ENCODE results near the gene TRIM13. TPM values are rescaled to one million over a fixed set of nuclear protein-coding genes. Genes with fewer than 3 reads are reported as not detected.

Gene TRIM13
- total RNA-seq, 1 experiment from 2014 or later, result 13.7 TPM

DNA sequence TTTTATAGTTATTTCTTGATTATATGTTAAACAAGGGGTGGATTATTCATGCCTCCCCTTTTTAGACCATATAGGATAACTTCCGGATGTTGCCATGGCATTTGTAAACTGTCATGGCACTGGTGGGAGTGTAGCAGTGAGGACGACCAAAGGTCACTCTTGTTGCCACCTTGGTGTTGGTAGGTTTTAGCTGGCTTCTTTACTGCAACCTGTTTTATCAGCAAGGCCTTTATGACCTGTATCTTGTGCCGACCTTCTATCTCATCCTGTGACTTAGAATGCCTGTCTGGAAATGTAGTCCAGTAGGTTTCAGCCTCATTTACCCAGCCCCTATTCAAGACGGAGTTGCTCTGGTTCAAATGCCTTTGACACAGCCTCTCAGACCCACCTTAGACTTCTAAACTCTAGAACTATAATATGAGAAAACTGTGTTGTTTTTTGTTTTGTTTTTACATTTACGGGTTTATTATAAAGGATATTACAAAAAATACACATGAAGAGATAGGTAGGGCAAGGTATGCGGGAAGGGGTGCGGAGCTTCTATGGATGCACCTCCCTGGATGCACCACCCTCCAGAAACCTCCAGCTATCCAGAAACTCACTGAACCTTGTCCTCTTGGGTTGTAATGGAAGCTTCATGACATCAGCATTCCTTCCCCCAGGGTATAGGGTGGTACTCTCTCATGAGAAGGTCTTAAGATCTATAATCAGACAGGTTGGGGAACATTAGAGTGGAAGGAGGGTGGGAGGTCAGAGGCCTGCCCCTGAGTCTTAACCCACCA lies 44.9 kb upstream of the TRIM13 start:
- no peak overlapping the region for H3K9ac ChIP-seq (ENCODE audit: low read length)
- no peaks in the 10 kb centered on the region for H3K27me3 ChIP-seq (ENCODE audit: low read length)
- no peaks in the 10 kb centered on the region for H3K9me3 ChIP-seq (ENCODE audit: low read length)
- TF ChIP-seq EZH2phosphoT487 (IDR thresholded peaks at IDR 0.05; ENCODE audit: borderline replicate concordance, low read length), result no peak
- TF ChIP-seq EZH2 (IDR thresholded peaks at IDR 0.05; ENCODE audit: low read length, unreplicated experiment), result no peak
- TF ChIP-seq, protein P1, sequence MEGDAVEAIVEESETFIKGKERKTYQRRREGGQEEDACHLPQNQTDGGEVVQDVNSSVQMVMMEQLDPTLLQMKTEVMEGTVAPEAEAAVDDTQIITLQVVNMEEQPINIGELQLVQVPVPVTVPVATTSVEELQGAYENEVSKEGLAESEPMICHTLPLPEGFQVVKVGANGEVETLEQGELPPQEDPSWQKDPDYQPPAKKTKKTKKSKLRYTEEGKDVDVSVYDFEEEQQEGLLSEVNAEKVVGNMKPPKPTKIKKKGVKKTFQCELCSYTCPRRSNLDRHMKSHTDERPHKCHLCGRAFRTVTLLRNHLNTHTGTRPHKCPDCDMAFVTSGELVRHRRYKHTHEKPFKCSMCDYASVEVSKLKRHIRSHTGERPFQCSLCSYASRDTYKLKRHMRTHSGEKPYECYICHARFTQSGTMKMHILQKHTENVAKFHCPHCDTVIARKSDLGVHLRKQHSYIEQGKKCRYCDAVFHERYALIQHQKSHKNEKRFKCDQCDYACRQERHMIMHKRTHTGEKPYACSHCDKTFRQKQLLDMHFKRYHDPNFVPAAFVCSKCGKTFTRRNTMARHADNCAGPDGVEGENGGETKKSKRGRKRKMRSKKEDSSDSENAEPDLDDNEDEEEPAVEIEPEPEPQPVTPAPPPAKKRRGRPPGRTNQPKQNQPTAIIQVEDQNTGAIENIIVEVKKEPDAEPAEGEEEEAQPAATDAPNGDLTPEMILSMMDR (conservative IDR thresholded peaks at IDR 0.05; ENCODE audit: low read depth, low read length), result no peak
- no peaks in the 10 kb centered on the region for H3F3A ChIP-seq (ENCODE audit: low read length, unreplicated experiment)
- no peak overlapping the region for H3K27ac ChIP-seq (ENCODE audit: low read length)
- BruUV-seq (replicated peaks), result no TSS peak
- no peaks in the 10 kb centered on the region for H3K9me2 ChIP-seq (replicated peaks; ENCODE audit: low read length)
- DNase-seq (no peak), ATAC-seq (no peak)
- no peak overlapping the region for H3K4me2 ChIP-seq (ENCODE audit: low read length)
- ChIA-PET CTCF (no interaction called here), POLR2A (ENCODE audit: unreplicated experiment) (no interaction called here)
- no peaks in the 10 kb centered on the region for H4K20me1 ChIP-seq (ENCODE audit: low read length)
- no peaks in the 10 kb centered on the region for H3K36me3 ChIP-seq (ENCODE audit: low read depth, low read length)
- H3K4me1 ChIP-seq (ENCODE audit: insufficient read depth, low read length), result no peaks in the 10 kb centered on the region
- H3K4me3 ChIP-seq (ENCODE audit: low read length), result no peak overlapping the region
- no peaks in the 10 kb centered on the region for H3K79me2 ChIP-seq (ENCODE audit: low read length)
- intact Hi-C loops (cut with micrococcal nuclease), result no loop called here
- H2AFZ ChIP-seq (ENCODE audit: low read length), result no peak overlapping the region

DNA sequence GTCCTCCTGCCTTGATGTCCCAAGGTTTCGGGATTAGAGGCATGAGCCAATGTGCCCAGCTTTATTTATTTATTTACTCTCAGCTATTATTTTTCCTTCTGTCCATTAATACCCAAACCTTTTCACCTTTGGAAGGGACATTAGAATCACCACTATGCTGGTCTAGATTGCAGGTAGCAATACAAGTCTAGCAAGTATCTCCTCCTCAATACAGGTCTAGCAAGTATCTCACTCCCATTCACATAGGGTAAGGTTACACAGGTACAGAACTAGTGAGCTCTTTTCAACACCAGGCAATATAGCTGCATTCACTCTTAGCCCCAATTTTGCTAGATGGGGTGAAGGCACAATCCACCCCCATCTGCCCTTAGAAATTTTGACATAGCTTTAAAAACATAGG lies 43.3 kb upstream of the TRIM13 start:
- Histone ChIP-seq H3K9me2 (replicated peaks; ENCODE audit: low read length) (no peaks in the 10 kb centered on the region), H3K9me3 (ENCODE audit: low read length) (no peaks in the 10 kb centered on the region), H3K27ac (ENCODE audit: low read length) (no peak overlapping the region), H2AFZ (ENCODE audit: low read length) (no peak overlapping the region), H3K27me3 (ENCODE audit: low read length) (no peaks in the 10 kb centered on the region), H3K4me1 (ENCODE audit: insufficient read depth, low read length) (no peaks in the 10 kb centered on the region), H3K36me3 (ENCODE audit: low read depth, low read length) (no peaks in the 10 kb centered on the region), H3F3A (ENCODE audit: low read length, unreplicated experiment) (no peaks in the 10 kb centered on the region), H3K9ac (ENCODE audit: low read length) (no peak overlapping the region), H3K4me3 (ENCODE audit: low read length) (no peak overlapping the region), H4K20me1 (ENCODE audit: low read length) (no peaks in the 10 kb centered on the region), H3K79me2 (ENCODE audit: low read length) (no peaks in the 10 kb centered on the region), H3K4me2 (ENCODE audit: low read length) (no peak overlapping the region)
- no TSS peak for BruUV-seq (replicated peaks)
- ATAC-seq (no peak), DNase-seq (peak; percentile 17)
- CTCF ChIA-PET, result no interaction called here
- intact Hi-C loops (cut with micrococcal nuclease), result no loop called here
- POLR2A ChIA-PET (ENCODE audit: unreplicated experiment), result interaction anchor here (0.6 kb wide), 1 partner anchor 496 kb away, joined by 3 read pairs; no protein-coding TSS in a partner anchor
- TF ChIP-seq, protein P1 (conservative IDR thresholded peaks at IDR 0.05; ENCODE audit: low read depth, low read length), result no peak
- no peak for TF ChIP-seq EZH2phosphoT487 (IDR thresholded peaks at IDR 0.05; ENCODE audit: borderline replicate concordance, low read length)
- no peak for TF ChIP-seq EZH2 (IDR thresholded peaks at IDR 0.05; ENCODE audit: low read length, unreplicated experiment)

Data from PC-3 (cell line).